Neural cell (in vitro differentiated cells): Measurements from ENCODE around the gene DHRS3. TPM values are rescaled to one million over a fixed set of nuclear protein-coding genes. Genes with fewer than 3 reads are reported as not detected.

Experiments
- H2AFZ ChIP-seq: fragments of 200-600, 300-800 bp; sonication (generic), shearing (Covaris generic); 2 replicates; pipeline ENCODE4 v1.6.0; 2014; ENCODE audit warnings: low read depth, mild to moderate bottlenecking, antibody characterized with exemption, low read length, moderate library complexity
- H3F3A ChIP-seq: fragments of 200-600 bp; shearing (Covaris generic); 2 replicates; pipeline ENCODE4 v1.6.1; 2016; ENCODE audit warnings: mild to moderate bottlenecking, moderate library complexity, mixed read lengths, antibody characterized with exemption, low read length; ENCODE audit not compliant: insufficient read depth, poor library complexity, severe bottlenecking
- H3K27ac ChIP-seq: fragments of 200-600, 300-800 bp; sonication (generic), shearing (Covaris generic); 2 replicates; pipeline ENCODE4 v1.5.1; 2014; ENCODE audit warnings: mild to moderate bottlenecking, low read length, moderate library complexity
- H3K27me3 ChIP-seq: fragments of 300-800, 200-600 bp; sonication (generic), shearing (Covaris generic); 2 replicates; pipeline ENCODE4 v1.6.0; 2014; ENCODE audit warnings: mild to moderate bottlenecking, low read depth, low read length, moderate library complexity; ENCODE audit not compliant: insufficient read depth
- H3K36me3 ChIP-seq: fragments of 300-800, 200-600 bp; sonication (generic), shearing (Covaris generic); 2 replicates; pipeline ENCODE4 v1.5.1; 2014; ENCODE audit warnings: mild to moderate bottlenecking, antibody characterized with exemption, low read length, moderate library complexity; ENCODE audit not compliant: insufficient read depth
- H3K4me2 ChIP-seq: fragments of 300-800, 200-600 bp; sonication (generic), shearing (Covaris generic); 2 replicates; pipeline ENCODE4 v1.6.0; 2014; ENCODE audit warnings: mild to moderate bottlenecking, low read length
- H3K4me3 ChIP-seq: fragments of 300-800, 200-600 bp; sonication (generic), shearing (Covaris generic); 2 replicates; pipeline ENCODE4 v1.5.1; 2014; ENCODE audit warnings: mild to moderate bottlenecking, low read length, moderate library complexity
- H3K79me2 ChIP-seq: fragments of 200-600 bp; shearing (Covaris generic); replicated peaks from 2 replicates; pipeline ENCODE4 v1.6.0; 2014; ENCODE audit warnings: mild to moderate bottlenecking, low read length, moderate library complexity; ENCODE audit not compliant: insufficient read depth
- H3K9ac ChIP-seq: fragments of 300-800, 200-600 bp; sonication (generic), shearing (Covaris generic); 2 replicates; pipeline ENCODE4 v1.6.1; 2016; ENCODE audit warnings: mild to moderate bottlenecking, low read length, mixed read lengths
- H3K9me2 ChIP-seq: fragments of 200-600 bp; shearing (Covaris generic); 2 replicates; pipeline ENCODE4 v1.6.1; 2016; ENCODE audit warnings: mild to moderate bottlenecking, low read length, mixed read lengths; ENCODE audit not compliant: insufficient read depth
- H3K9me3 ChIP-seq: fragments of 200-600, 300-800 bp; sonication (generic), shearing (Covaris generic); 2 replicates; pipeline ENCODE4 v1.6.1; 2016; ENCODE audit warnings: mild to moderate bottlenecking, mixed run types, low read length, moderate library complexity, mixed read lengths
- H4K20me1 ChIP-seq: fragments of 200-600 bp; shearing (Covaris generic); 2 replicates; pipeline ENCODE4 v1.6.1; 2016; ENCODE audit warnings: mild to moderate bottlenecking, mixed run types; ENCODE audit not compliant: insufficient read depth
- CTCF ChIP-seq: fragments of 450-650 bp; IDR thresholded peaks from 2 replicates; pipeline ENCODE4 v1.5.1; 2014; ENCODE audit warnings: antibody characterized with exemption, mild to moderate bottlenecking, moderate library complexity; ENCODE audit not compliant: poor library complexity, severe bottlenecking
- EP300 ChIP-seq: fragments of 450-650 bp; conservative IDR thresholded peaks from 2 replicates; pipeline ENCODE4 v1.6.1; 2014; ENCODE audit warnings: antibody characterized with exemption, mild to moderate bottlenecking, moderate library complexity; ENCODE audit not compliant: poor library complexity, severe bottlenecking
- EZH2 ChIP-seq: fragments of 200-600, 300-800 bp; shearing (Covaris generic), sonication (generic); IDR thresholded peaks from 2 replicates; pipeline ENCODE4 v1.6.1; 2014; ENCODE audit warnings: antibody characterized with exemption, low read length, borderline replicate concordance, mild to moderate bottlenecking; ENCODE audit not compliant: insufficient read depth, poor library complexity, severe bottlenecking
- MXI1 ChIP-seq: fragments of 450-650 bp; conservative IDR thresholded peaks from 2 replicates; pipeline ENCODE4 v1.6.1; 2014; ENCODE audit warnings: antibody characterized with exemption, mild to moderate bottlenecking; ENCODE audit not compliant: poor library complexity, severe bottlenecking
- POLR2AphosphoS5 ChIP-seq: IDR thresholded peaks from 2 replicates; pipeline ENCODE4 v1.6.1; 2012
- RAD21 ChIP-seq: fragments of 450-650 bp; conservative IDR thresholded peaks from 2 replicates; pipeline ENCODE4 v1.6.1; 2014; ENCODE audit warnings: antibody characterized with exemption, mild to moderate bottlenecking, moderate library complexity
- SMC3 ChIP-seq: fragments of 450-650 bp; conservative IDR thresholded peaks from 2 replicates; pipeline ENCODE4 v1.6.1; 2014; ENCODE audit warnings: antibody characterized with exemption, mild to moderate bottlenecking, moderate library complexity; ENCODE audit not compliant: poor library complexity
- TAF1 ChIP-seq: IDR thresholded peaks from 2 replicates; pipeline ENCODE4 v1.6.1; 2012; ENCODE audit warnings: low read depth
- polyA plus RNA-seq: library from polyadenylated mRNA; depleted of rRNA; stranded (reverse); fragments of >200 nt; gene quantifications from 2 replicates; pipeline ENCODE4 v1.2.3, GENCODE V29; 2014
- TF ChIP-seq, protein P1 (sequence below): IDR thresholded peaks from 2 replicates; pipeline ENCODE4 v1.6.1; 2012; ENCODE audit warnings: borderline replicate concordance

DHRS3 gene
- polyA plus RNA-seq, 1 donor from 2014 or later, result 0.22 TPM

- TF ChIP-seq SMC3 (no peak), EP300 (no peak), POLR2AphosphoS5 (no peak), RAD21 (no peak)
- TF ChIP-seq, protein P1, sequence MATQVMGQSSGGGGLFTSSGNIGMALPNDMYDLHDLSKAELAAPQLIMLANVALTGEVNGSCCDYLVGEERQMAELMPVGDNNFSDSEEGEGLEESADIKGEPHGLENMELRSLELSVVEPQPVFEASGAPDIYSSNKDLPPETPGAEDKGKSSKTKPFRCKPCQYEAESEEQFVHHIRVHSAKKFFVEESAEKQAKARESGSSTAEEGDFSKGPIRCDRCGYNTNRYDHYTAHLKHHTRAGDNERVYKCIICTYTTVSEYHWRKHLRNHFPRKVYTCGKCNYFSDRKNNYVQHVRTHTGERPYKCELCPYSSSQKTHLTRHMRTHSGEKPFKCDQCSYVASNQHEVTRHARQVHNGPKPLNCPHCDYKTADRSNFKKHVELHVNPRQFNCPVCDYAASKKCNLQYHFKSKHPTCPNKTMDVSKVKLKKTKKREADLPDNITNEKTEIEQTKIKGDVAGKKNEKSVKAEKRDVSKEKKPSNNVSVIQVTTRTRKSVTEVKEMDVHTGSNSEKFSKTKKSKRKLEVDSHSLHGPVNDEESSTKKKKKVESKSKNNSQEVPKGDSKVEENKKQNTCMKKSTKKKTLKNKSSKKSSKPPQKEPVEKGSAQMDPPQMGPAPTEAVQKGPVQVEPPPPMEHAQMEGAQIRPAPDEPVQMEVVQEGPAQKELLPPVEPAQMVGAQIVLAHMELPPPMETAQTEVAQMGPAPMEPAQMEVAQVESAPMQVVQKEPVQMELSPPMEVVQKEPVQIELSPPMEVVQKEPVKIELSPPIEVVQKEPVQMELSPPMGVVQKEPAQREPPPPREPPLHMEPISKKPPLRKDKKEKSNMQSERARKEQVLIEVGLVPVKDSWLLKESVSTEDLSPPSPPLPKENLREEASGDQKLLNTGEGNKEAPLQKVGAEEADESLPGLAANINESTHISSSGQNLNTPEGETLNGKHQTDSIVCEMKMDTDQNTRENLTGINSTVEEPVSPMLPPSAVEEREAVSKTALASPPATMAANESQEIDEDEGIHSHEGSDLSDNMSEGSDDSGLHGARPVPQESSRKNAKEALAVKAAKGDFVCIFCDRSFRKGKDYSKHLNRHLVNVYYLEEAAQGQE, result no peak
- Histone ChIP-seq H3K4me3 (no peak overlapping the region), H3K9ac (no peak overlapping the region), H3F3A (no peaks in the 10 kb centered on the region), H3K79me2 (no peaks in the 10 kb centered on the region), H3K27ac (no peak overlapping the region), H4K20me1 (no peaks in the 10 kb centered on the region), H3K9me3 (no peaks in the 10 kb centered on the region), H3K36me3 (no peaks in the 10 kb centered on the region), H2AFZ (no peak overlapping the region), H3K4me2 (no peak overlapping the region), H3K27me3 (no peaks in the 10 kb centered on the region), H3K9me2 (no peaks in the 10 kb centered on the region)
Measured at GRCh38 chr1:12640958-12641272, 22.9 kb upstream of the DHRS3 start.

DNA sequence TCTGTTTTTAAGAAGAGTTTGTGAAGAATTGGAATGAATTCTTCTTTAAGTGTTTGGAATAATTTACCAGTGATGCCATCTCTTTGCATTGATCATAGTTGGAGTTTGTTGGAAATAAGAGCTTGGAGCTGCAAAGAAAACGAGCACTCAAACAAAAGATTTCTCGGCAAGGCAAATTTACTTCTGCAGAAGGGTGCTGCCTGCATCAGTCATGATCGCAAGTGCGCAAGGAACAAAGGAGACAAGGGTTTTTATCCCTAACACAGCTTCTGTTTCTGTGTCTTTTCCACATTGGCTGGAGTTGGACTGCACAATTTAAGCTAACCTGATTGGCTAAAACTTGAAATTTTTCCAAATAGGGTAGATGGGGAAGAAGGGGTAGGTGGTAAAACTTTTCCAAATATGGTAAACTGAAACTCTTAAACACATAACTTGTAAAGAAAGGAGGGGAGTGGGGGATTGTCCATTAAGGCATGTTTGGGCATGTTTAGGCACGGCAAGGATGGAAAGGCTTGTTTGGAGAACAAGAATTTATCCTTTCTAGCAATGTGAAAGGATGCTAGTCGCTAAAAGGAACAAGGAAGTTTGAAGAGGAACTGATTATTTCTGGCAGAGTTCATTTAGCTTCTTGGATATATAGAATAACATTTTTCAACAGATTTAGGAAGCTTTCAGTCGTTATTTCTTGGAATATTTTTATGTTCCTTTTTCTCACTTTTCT, 22.4 kb upstream of the DHRS3 start:
- no peak overlapping the region for H2AFZ ChIP-seq

More for the DNA sequence above, 22.4 kb upstream of the DHRS3 start:
- Histone ChIP-seq H3K4me2 (no peak overlapping the region), H4K20me1 (no peaks in the 10 kb centered on the region), H3K4me3 (no peak overlapping the region), H3F3A (no peaks in the 10 kb centered on the region), H3K9me3 (no peaks in the 10 kb centered on the region), H3K79me2 (no peaks in the 10 kb centered on the region), H3K9ac (no peak overlapping the region), H3K36me3 (no peaks in the 10 kb centered on the region), H3K27ac (no peak overlapping the region), H3K27me3 (no peaks in the 10 kb centered on the region), H3K9me2 (no peaks in the 10 kb centered on the region)
- TF ChIP-seq, protein P1, result no peak
- TF ChIP-seq RAD21 (no peak), CTCF (no peak), SMC3 (no peak), POLR2AphosphoS5 (no peak), TAF1 (no peak), MXI1 (no peak), EZH2 (no peak), EP300 (no peak)
